ENCODE data around the gene TRAPPC13.

DNA sequence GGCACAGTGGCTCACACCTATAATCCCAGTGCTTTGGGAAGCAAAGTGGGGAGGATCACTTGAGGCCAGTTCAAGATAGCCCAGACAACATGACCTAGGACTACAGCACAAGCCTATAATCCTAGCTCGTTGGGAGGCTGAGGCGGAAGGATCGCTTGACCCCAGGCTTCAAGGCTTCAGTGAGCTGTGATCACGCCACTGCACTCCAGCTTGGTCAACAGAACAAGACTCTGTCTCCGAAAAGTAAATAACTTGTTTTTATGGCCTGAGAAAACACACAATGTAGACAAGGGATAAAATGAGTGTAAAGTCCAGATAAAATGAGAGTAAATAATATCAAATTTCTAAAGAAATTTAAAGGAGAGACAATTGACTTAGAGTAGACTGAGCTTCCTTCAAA, 26.3 kb downstream of the TRAPPC13 start:
- TF ChIP-seq, protein P1, sequence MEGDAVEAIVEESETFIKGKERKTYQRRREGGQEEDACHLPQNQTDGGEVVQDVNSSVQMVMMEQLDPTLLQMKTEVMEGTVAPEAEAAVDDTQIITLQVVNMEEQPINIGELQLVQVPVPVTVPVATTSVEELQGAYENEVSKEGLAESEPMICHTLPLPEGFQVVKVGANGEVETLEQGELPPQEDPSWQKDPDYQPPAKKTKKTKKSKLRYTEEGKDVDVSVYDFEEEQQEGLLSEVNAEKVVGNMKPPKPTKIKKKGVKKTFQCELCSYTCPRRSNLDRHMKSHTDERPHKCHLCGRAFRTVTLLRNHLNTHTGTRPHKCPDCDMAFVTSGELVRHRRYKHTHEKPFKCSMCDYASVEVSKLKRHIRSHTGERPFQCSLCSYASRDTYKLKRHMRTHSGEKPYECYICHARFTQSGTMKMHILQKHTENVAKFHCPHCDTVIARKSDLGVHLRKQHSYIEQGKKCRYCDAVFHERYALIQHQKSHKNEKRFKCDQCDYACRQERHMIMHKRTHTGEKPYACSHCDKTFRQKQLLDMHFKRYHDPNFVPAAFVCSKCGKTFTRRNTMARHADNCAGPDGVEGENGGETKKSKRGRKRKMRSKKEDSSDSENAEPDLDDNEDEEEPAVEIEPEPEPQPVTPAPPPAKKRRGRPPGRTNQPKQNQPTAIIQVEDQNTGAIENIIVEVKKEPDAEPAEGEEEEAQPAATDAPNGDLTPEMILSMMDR (IDR thresholded peaks at IDR 0.05) = no peak
- TF ChIP-seq POLR2A (IDR thresholded peaks at IDR 0.05) = no peak
